ENCODE results near the gene ADAMTS14.

The ADAMTS14 gene

DNA sequence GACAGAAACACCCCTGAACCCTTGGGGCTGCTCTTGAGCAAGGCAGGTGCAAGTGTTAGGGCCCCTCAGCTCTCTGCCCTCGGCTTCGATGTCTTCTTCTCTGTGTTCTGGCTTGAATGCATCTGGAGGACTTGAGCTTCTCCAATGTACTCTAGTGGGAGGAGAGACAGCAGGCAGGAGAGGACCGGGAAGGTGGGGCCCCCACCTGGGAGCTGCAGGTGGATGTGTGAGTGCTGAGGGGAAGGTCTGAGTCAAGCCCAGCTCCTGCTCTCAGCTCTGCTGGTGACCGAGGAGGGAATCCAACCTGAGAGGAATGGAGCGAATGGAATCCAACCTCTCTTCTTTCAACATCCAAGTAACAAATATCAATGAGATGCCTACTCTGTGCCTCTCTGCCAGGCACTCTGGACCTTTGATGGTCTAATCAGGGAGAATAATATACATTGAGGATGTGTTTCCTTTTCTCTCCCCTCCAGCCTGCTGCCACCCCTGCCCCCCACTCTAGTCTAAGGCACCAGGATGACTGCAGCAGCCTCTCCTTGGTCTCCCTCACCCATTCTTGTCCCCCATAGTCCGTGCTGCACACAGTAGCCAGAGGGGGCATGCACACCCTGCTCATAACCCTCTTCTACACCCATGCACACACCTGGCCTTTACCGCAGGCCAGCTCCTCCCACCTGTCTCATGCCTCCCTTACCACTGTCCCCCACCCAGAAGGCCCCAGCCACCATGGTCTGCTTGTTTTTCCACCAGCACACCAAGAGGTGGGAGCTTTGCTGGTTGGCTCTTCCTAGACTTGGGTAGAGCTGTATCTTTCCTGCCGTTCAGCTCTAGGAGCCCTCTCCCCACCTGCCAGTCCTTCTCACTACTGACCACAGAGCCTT, 99.2 kb downstream of the ADAMTS14 start:
- DNase-seq (ENCODE audit: extremely low spot score), result no peak
- POLR2A ChIA-PET, result no interaction called here
- TF ChIP-seq, protein P1, sequence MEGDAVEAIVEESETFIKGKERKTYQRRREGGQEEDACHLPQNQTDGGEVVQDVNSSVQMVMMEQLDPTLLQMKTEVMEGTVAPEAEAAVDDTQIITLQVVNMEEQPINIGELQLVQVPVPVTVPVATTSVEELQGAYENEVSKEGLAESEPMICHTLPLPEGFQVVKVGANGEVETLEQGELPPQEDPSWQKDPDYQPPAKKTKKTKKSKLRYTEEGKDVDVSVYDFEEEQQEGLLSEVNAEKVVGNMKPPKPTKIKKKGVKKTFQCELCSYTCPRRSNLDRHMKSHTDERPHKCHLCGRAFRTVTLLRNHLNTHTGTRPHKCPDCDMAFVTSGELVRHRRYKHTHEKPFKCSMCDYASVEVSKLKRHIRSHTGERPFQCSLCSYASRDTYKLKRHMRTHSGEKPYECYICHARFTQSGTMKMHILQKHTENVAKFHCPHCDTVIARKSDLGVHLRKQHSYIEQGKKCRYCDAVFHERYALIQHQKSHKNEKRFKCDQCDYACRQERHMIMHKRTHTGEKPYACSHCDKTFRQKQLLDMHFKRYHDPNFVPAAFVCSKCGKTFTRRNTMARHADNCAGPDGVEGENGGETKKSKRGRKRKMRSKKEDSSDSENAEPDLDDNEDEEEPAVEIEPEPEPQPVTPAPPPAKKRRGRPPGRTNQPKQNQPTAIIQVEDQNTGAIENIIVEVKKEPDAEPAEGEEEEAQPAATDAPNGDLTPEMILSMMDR (IDR thresholded peaks at IDR 0.05; ENCODE audit: control extremely low read depth, extremely low read depth, low read depth, missing control alignments), result no peak
- CTCF ChIA-PET, result interaction anchor here (1.6 kb wide), 1 partner anchor 10 kb away, joined by 5 read pairs; no protein-coding TSS in a partner anchor

DNA sequence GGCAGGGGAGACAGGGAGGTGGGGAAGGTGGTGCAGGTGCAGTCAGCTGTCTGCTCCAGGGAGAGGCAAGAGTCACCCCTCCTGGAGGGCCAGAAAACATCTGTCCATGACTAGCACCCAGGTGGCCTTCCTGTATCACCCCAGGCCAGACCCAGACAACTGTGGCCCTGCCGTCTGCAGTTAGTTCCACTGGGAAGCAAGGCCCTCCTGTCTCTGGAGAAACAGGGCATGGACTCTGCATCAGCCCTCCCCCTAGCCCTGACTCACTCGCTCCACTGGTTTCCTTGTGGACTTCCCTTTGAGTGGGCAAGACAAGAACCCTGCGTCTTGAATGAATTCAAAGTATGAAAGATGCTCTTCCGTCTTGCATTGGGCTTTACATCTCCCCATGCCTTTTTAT, 100.3 kb downstream of the ADAMTS14 start:
- ChIA-PET POLR2A (no interaction called here), CTCF (interaction anchor here (2.1 kb wide), 1 partner anchor 12 kb away, joined by 6 read pairs; no protein-coding TSS in a partner anchor)
- peak; percentile 6 for DNase-seq (ENCODE audit: extremely low spot score)
- TF ChIP-seq, protein P1 (IDR thresholded peaks at IDR 0.05; ENCODE audit: control extremely low read depth, extremely low read depth, low read depth, missing control alignments), result no peak

DNA sequence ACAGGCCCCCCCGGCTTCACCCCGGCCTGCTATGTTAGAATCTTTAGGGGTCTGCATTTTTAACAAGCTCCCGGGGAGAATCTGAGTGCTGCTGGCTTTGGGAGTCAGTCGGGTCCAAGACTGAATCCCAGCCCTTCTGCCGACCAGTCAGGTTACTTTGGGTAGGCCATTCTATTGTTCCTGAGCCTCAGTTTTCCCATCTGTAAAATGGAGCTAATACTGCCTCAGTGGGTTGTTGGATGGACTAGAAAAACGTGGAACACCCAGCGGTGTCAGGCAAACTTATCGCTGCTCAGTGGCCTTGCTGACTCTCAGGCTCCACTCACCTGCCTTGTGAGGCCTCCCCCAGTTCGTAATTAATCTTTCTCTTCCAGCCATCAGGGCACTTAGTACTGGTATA, 101.2 kb downstream of the ADAMTS14 start:
- TF ChIP-seq, protein P1 (IDR thresholded peaks at IDR 0.05; ENCODE audit: control extremely low read depth, extremely low read depth, low read depth, missing control alignments), result no peak
- no peak for DNase-seq (ENCODE audit: extremely low spot score)
- CTCF ChIA-PET, result interaction anchor here (2.1 kb wide), 1 partner anchor 13 kb away, joined by 6 read pairs; no protein-coding TSS in a partner anchor
- POLR2A ChIA-PET, result no interaction called here

DNA sequence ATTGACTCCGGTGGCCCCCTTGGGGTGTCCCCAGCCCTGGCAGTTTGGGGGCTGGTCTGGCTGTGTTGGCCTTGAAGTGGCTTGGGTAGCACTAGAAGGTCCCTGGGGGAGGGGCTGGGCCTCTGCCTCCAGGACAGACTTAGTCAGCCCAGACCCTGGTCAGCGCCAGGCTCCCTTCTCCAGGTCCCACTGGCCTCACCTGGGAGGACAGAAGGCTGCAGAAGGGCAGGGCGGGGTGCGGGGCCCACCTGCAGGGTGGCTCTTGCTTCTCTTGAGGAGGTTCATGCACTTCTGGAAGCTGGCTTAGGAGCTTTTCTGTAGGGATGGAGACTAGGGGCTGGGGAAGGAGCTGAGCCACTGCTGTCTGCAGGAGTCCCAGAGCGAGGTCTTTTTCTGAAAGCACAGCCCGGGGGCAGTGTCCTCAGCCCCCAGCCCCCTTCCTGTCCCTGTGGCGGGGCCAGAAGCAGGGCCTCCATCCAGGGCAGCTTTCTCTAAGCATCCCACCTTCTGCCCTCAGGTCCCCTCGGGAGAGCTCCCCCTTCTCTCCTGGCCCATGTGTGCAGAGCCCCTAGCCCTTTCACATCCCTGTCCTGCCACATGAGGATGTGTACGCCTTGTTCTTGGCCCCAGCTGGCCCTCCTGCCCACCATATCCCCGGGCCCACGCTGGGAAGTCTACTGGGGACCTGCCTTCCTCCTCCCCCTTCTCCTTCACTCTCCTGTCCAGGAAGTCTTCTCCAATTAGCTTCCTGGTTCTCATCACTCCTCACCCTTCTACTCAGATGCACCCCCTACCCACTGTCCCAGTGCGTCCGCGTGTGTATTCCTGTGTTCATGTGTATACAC, 101.9 kb downstream of the ADAMTS14 start:
- ChIA-PET CTCF (interaction anchor here (2.1 kb wide), 1 partner anchor 13 kb away, joined by 6 read pairs; no protein-coding TSS in a partner anchor), POLR2A (no interaction called here)
- peak; percentile 17 for DNase-seq (ENCODE audit: extremely low spot score)
- TF ChIP-seq, protein P1 (IDR thresholded peaks at IDR 0.05; ENCODE audit: control extremely low read depth, extremely low read depth, low read depth, missing control alignments), result no peak

DNA sequence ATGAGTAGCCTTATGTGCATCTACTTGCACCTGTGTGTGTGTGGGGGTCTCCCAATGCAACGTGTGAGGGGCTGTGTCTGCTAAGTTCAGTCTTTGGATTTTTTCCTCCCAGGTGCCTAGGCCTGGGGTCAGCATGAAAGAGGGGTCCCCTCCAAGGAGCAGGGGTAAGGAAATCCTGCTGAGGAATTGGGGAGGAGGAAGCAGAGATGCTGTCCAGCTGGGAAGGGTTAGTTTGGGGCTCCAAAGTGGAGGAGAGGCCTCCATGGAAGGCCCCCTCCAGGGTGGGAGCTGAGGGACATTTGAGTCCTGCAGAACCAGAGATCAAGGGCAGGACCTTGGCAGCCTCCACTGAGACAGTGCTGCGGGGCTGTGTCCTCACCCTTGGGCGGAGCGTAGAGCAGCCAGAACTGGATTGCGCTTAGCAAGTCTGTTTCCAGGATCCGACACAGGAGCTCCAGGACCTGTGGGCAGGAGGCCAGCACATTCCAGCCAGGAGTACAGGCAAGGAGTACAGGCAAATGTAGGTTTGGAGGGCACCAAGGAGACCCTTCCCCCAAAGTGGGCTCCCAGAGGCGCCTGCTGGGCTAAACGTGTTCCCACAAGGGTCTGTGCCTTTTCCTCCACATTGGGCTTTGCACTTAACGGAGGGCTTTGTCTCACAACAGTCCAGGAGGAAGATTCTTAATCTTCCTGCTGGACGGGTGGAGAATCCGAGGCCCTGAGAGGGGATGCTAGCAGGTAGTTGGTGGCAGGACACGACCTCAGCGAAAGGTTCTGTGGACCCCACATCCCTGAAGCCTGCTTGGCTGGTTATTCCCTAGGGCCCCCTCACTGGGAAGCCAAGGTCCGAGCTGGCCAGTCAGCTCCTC, 102.7 kb downstream of the ADAMTS14 start:
- ChIA-PET CTCF (interaction anchor here (1.6 kb wide), 1 partner anchor 314 kb away, joined by 3 read pairs; no protein-coding TSS in a partner anchor), POLR2A (interaction anchor here (0.5 kb wide), 1 partner anchor 146 kb away, joined by 3 read pairs; no protein-coding TSS in a partner anchor)
- TF ChIP-seq, protein P1 (IDR thresholded peaks at IDR 0.05; ENCODE audit: control extremely low read depth, extremely low read depth, low read depth, missing control alignments), result no peak
- DNase-seq (ENCODE audit: extremely low spot score), result peak; percentile 18
